ENCODE data around the gene PNMA6F.

Gene PNMA6F

DNA sequence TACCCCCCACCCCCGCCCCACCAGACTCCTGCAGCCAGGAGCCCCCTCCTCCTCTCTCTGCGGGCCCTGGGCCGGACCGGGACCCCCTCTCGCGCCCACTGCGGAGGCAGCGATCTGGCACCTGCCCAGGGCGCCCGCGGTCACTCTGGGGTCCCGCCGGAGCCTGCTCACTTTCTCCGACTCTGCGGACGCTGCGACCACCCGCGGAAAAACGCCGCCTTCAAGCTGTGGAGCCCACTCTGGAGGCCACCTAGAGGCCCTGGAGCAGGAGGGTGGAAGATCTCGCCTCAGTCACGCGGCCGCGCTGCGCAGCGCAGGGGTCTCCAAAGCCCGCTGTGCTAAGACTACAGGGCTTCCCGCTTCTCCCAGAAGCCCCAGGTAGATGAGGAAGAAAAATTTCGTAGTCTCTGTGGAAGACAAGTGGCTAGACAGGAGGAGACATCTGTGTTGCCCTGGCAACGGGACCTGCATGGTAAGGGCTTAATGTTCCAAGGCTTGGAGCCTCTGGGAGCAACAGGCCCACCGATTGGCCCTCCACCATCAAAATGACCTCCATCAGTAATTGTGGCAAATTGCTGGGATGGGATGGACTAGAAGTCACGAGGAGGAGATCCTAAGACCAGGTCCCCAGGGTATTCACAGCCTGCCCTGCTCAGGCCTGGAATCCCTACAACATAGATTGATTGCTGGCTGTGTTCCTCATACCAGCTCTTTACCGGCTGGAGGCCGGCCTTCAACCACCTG lies at the start of gene PNMA6F:
Gene PNMA6F, minus strand, starts transcription at position 387 of the 744 bp plus-strand sequence. CDS start 1,093 bp downstream, outside the sequence.
- no peak for DNase-seq (ENCODE audit: low read depth)

DNA sequence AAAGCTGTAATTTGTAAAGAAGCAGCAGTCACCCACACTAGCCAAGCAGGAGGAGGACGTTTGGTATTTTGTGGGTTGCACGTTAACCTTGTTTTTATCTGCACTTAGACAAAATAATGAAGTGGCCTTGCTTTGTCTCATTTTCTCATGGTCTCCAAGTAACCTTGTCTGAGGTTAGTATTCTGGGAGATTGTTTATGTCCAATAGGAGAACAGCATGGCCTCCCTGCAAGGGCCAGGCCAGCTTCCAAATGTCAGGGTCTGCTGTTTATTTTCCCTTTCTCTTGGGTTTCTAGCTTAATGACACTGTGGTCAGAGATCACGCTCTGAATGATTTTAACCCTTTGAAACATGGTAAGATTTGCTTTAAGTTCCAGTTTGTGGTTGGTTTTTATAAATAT lies 49.7 kb upstream of the PNMA6F start:
- no peak for DNase-seq (ENCODE audit: low read depth)

GRCh38 chrX:153370293-153371055 lies 48.9 kb upstream of the PNMA6F start:
- no peak for DNase-seq (ENCODE audit: low read depth)

DNA sequence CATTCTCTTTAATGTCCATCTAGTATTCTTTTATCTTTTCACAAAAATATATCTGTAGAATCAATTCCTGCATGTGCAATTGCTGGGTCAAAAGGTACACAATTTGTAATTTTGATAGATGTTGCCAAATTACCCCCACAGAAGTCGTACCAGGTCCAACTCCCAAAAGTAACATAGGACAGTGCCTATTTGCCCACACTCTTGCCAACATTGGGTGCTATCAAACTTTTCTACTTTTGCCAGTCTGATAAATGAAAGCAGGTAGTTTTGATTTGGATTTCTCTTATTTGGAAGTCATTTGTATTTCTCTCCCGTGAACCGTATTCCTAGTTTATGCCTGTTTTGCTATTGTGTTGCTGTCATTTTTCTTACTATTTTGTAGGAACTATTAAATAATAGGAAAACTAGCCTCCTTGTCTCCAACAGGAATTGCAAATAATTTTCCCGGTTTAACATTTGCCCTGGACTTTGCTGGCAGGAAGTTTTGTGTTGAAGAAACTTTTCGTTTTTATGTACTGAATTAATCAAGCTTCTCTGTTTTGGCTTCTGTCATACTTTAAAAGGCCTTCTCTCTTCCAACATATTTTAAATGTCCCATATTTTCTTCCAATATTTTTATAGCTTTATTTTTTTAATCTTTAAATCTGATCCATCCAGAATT lies 45.4 kb upstream of the PNMA6F start:
- DNase-seq (ENCODE audit: low read depth) = no peak

- DNase-seq (ENCODE audit: low read depth) = no peak
Observed at GRCh38 chrX:153366119-153366518, 44.6 kb upstream of the PNMA6F start.

DNA sequence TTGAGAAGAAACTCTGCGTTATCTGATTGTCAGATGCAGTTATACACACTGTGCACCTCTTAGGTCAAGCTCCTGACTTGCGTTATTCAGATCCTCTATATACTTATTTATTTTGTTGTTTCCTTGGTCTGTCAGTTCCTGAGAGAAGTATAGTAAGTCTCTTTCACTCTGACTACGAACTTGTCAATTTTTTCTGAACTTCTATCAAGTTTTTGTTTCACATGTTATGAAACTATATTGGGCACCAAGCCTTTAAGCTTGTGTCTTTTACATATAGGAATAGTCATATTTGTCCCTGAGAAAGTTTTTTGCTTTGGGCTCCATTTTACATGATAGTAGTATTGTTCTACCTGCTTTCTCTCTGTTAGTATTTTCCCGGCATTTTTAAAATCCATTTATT lies 44.1 kb upstream of the PNMA6F start:
- DNase-seq (ENCODE audit: low read depth) = no peak

DNA sequence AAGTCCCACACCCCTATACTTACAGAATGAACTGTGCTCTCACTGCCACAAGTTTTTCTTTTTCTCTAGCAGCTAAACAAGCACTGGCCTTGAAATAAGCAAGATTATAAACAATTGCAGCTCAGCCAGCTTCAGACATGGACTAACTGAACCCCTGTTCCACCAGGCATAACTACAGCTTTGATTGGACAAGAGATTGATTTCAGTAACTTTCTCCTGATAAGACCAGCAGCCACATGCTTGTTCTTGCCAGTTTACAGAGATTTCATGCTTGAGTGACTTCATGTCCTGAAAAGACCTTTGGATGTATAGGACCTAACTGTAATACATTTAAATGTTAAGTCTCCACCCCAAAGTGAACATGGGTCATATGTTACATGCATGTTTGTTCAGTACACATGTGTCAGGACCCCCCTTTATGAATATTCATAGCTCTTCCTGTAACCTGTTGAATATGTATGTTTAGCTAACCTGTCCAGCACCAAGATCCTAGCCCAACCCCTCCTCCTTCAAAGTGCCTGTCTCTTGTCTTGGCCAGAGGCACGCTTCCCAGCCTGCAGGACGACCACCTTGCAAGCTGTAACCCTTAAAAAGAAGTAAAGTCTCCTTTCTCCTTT lies 40.3 kb upstream of the PNMA6F start:
- no peak for DNase-seq (ENCODE audit: low read depth)

DNA sequence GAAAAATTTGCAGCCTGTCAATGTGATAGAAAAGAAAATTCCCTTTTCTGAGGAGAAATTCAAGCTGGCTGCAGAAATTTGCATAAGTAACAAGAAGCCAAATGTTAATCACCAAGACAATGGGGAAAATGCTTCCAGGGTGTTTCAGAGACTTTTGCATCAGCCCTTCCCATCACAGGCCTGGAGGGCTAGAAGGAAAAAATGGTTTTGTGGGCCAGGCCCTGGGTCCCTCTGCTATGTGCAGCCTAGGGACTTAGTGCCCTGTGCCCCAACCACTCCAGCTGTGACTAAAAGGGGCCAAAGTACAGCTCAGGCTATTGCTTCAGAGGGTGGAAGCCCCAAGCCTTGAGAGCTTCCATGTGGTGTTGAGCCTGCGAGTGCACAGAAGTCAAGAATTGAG lies 36.3 kb upstream of the PNMA6F start:
- no peak for DNase-seq (ENCODE audit: low read depth)

DNA sequence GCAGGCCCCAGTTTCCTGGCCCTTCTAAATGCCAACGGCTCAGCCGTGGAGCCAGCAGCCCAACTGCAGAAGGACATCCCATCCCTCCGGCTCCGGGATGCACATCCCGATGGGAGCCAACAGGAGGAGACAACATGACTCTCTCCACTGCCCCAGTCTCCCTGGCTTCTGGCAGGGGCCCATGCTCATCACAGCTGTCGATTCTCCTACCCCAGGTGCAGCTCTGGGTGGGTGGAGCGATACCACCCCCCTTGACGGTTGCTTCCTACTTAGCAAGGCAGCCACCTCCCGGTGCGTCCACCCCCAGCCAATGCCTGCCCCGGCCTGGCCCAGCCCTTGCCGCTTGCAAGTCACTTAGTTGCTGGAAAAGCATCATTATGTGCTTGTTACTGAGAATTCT lies 31.8 kb upstream of the PNMA6F start:
- no peak for DNase-seq (ENCODE audit: low read depth)

DNA sequence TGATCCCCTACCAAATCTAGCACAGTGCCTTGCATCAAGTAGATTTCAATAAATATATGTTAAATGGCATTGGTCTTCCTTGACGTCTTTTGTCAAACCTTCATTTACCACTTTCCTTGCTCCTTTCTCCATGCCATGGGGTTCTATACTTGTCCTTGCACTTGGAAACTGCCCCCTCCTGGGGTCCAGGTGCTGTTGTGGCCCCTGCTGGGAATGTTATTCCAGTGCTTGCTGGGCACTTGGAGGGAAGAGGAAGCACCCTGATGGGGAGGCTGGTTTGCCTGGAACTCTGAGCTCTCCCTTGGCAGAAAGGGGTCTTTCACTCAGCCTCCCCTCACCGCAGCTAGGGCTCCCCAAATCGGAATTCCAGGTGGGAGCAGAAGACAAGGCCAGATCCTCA lies 31.3 kb upstream of the PNMA6F start:
- no peak for DNase-seq (ENCODE audit: low read depth)

GRCh38 chrX:153351981-153352380 lies 30.4 kb upstream of the PNMA6F start:
- DNase-seq (ENCODE audit: low read depth) = no peak

GRCh38 chrX:153349952-153350351 lies 28.4 kb upstream of the PNMA6F start:
- no peak for DNase-seq (ENCODE audit: low read depth)

DNA sequence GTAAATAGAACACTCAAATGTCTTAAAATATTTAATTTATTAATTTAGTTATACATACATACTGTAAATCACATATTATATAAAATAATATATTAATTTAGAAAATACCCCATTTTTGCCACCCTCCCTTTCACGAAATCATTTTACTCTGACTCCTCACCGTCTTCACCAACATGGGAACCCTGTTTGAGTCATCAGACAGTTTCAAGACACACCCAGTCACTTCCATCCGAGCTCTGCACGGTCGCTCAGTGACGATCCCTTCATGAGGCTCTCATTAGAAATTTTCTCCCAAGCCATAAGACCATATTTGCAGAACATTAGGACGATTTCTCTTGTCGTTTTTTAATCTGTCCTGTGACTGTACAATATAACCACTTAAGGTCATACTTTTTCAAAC lies 26.9 kb upstream of the PNMA6F start:
- DNase-seq (ENCODE audit: low read depth) = no peak

DNA sequence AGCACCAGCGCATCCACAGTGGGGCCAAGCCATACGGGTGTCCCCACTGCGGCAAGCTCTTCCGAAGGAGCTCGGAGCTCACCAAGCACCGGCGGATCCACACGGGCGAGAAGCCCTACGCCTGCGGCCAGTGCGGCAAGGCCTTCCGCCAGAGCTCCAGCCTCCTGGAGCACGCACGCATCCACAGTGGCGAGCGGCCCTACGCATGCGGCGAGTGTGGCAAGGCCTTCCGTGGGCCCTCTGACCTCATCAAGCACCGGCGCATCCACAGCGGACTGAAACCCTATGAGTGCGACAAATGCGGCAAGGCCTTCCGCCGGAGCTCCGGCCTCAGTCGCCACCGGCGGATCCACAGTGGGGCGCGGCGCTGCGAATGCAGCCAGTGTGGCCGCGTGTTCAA lies 26.0 kb upstream of the PNMA6F start:
- DNase-seq (ENCODE audit: low read depth) = no peak

- DNase-seq (ENCODE audit: low read depth) = no peak
Observed at GRCh38 chrX:153343674-153344073, 22.1 kb upstream of the PNMA6F start.

- DNase-seq (ENCODE audit: low read depth) = no peak
Observed at GRCh38 chrX:153342762-153343558, 21.4 kb upstream of the PNMA6F start.

DNA sequence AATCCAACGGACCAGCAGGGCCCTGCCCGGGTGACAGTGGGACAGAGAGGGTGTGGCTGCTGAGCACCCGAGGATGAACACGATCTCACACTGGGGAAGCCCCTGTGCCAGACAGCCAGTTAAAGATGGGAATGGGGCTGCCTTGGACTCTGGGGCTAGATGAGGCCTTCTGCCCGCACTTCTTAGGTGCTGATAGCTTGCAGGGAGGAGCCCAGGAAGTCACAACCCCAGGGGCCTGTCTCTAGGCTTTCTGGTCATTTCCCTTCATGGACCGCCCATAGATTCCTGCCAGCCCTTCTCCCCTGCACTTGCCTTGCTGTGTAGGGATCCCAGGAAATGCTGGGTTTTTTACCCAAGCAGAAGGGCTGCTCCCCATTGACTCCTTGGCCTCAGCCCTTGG lies 18.5 kb upstream of the PNMA6F start:
- DNase-seq (ENCODE audit: low read depth) = no peak

- no peak for DNase-seq (ENCODE audit: low read depth)
Observed at GRCh38 chrX:153339662-153340061, 18.1 kb upstream of the PNMA6F start.

DNA sequence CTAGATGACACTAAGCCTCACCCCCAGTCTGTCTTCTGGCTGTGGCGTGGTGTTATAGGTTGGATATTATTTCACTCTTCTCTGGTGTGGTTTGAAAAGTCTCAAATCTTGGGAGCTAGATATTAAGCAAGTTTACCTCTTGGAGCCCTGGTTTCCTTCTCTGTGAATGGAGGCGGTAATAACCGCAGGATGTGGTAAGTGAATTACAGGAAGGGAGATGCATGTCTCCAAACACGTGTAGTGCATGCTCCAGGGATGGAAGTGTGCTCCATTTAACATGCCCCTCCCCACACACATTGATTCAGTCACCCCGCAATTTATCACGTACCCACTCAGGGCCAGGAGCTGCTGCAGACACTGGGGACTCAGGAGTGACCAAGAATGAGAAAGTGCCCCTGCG lies 17.3 kb upstream of the PNMA6F start:
- DNase-seq (ENCODE audit: low read depth) = no peak

- DNase-seq (ENCODE audit: low read depth) = no peak
Observed at GRCh38 chrX:153336988-153337387, 15.4 kb upstream of the PNMA6F start.

DNA sequence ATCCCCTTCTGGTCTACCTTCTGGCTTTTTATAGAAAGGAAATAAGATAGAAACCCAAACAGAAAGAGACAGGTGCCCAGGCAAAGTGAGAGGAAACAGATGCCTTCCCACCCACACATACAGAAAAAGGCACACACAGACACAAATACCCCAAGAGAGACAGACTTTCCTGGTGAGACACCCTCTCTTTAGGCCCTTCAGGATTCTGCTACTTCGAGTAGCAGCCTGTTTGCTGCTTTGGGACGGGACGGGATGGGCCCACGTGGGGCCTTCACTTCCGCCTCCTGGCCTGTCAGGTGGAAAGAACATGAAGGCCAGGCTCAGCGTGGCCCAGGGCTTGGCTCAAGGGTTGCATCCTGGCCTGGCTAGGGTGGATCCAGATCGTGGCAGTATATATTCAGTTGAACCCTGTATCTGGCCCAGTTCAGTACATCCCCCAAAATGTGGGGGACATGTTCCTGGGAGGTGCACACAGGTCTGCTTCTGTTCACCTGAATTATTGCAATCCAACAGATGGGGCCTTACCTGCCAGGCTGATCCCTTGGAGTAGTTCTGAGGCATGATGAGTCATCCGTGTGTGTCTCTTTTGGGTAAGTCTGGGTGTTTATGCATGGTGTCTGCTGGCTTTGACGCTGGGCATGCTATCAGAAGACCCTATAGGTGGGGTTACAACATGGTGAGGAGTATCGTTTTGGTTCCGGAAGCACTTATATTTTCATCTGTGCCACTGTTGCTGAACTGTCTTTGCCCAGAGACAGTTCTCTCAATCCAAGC lies 14.7 kb upstream of the PNMA6F start:
- DNase-seq (ENCODE audit: low read depth) = no peak

Measured in stimulated activated CD8-positive, alpha-beta memory T cell treated with anti-CD3 and anti-CD28 coated beads, Interleukin-15, amount 100 ng/mL, for 1 hour (primary cell).